BLaER1 (cell line): ENCODE results near the gene ATOSB.
A peak's percentile ranks its signal among the peaks of the same experiment; 100 is the strongest.

Experiments used
- H3K27ac ChIP-seq: shearing (Covaris generic); formaldehyde crosslinking; 2 replicates; pipeline ENCODE4 v1.8.1; 2022
- H3K27me3 ChIP-seq: shearing (Covaris generic); formaldehyde crosslinking; 2 replicates; pipeline ENCODE4 v1.8.1; 2022
- H3K36me3 ChIP-seq: shearing (Covaris generic); formaldehyde crosslinking; 2 replicates; pipeline ENCODE4 v1.8.1; 2022
- H3K4me1 ChIP-seq: shearing (Covaris generic); formaldehyde crosslinking; 2 replicates; pipeline ENCODE4 v1.8.1; 2022
- H3K4me2 ChIP-seq: shearing (Covaris generic); formaldehyde crosslinking; 2 replicates; pipeline ENCODE4 v1.8.1; 2022
- H3K4me3 ChIP-seq: shearing (Covaris generic); formaldehyde crosslinking; 2 replicates; pipeline ENCODE4 v1.8.1; 2022
- H3K9ac ChIP-seq: shearing (Covaris generic); formaldehyde crosslinking; 2 replicates; pipeline ENCODE4 v1.8.1; 2022
- H3K9me3 ChIP-seq: shearing (Covaris generic); formaldehyde crosslinking; 2 replicates; pipeline ENCODE4 v1.8.1; 2022
- H4K20me1 ChIP-seq: shearing (Covaris generic); formaldehyde crosslinking; 2 replicates; pipeline ENCODE4 v1.8.1; 2022
- Cebpa-rat ChIP-seq: shearing (Covaris generic); IDR thresholded peaks from 2 replicates; pipeline ENCODE4 v1.8.1; 2022

Gene ATOSB

GRCh38 chr9:35105571-35106342 is 9.9 kb downstream of the ATOSB start:
- TF ChIP-seq Cebpa-rat = no peak
- H3K36me3 ChIP-seq = peaks cover 59% of the 10 kb centered on the region
- H3K9me3 ChIP-seq = no peaks in the 10 kb centered on the region
- peaks cover 27% of the 10 kb centered on the region for H4K20me1 ChIP-seq
- no peak overlapping the region for H3K27ac ChIP-seq
- H3K27me3 ChIP-seq = no peaks in the 10 kb centered on the region
- H3K4me2 ChIP-seq = no peak overlapping the region
- H3K9ac ChIP-seq = no peak overlapping the region
- H3K4me1 ChIP-seq = peaks cover 49% of the 10 kb centered on the region
- H3K4me3 ChIP-seq = no peak overlapping the region

GRCh38 chr9:35105126-35105525 is 10.5 kb downstream of the ATOSB start:
- Histone ChIP-seq H3K9me3 (no peaks in the 10 kb centered on the region), H3K27ac (no peak overlapping the region), H3K4me3 (no peak overlapping the region), H3K4me2 (no peak overlapping the region), H4K20me1 (peaks cover 21% of the 10 kb centered on the region), H3K4me1 (peaks cover 45% of the 10 kb centered on the region), H3K27me3 (no peaks in the 10 kb centered on the region), H3K36me3 (peaks cover 66% of the 10 kb centered on the region), H3K9ac (no peak overlapping the region)
- no peak for TF ChIP-seq Cebpa-rat

GRCh38 chr9:35104586-35104985 is 11.1 kb downstream of the ATOSB start:
- H3K4me1 ChIP-seq = peaks cover 40% of the 10 kb centered on the region
- TF ChIP-seq Cebpa-rat = no peak
- no peaks in the 10 kb centered on the region for H3K9me3 ChIP-seq
- no peak overlapping the region for H3K4me3 ChIP-seq
- H3K27me3 ChIP-seq = no peaks in the 10 kb centered on the region
- H3K36me3 ChIP-seq = peaks cover 71% of the 10 kb centered on the region
- no peak overlapping the region for H3K4me2 ChIP-seq
- H4K20me1 ChIP-seq = peaks cover 15% of the 10 kb centered on the region
- no peak overlapping the region for H3K9ac ChIP-seq
- H3K27ac ChIP-seq = no peak overlapping the region

GRCh38 chr9:35103660-35104191 is 11.9 kb downstream of the ATOSB start:
- Histone ChIP-seq H3K9me3 (no peaks in the 10 kb centered on the region), H3K4me2 (peak overlapping the region; percentile 100), H3K9ac (peak overlapping the region; percentile 63; the same call in 1 of the 2 replicates), H3K4me1 (peaks cover 34% of the 10 kb centered on the region), H4K20me1 (0 out of 2 replicates have a peak, but pooled peaks cover 9% of the 10 kb centered on the region), H3K27me3 (no peaks in the 10 kb centered on the region), H3K27ac (0 out of 2 replicates have a peak overlapping the region, but pooled peaks have one; percentile 38), H3K4me3 (peak overlapping the region; percentile 90), H3K36me3 (peaks cover 76% of the 10 kb centered on the region)
- no peak for TF ChIP-seq Cebpa-rat

- H3K9ac ChIP-seq = peak within 1 kb of the TSS; percentile 96
- peak within 1 kb of the TSS; percentile 90 for H3K27ac ChIP-seq
- H3K9me3 ChIP-seq = no peaks in the 10 kb centered on the region
- H3K4me2 ChIP-seq = peak within 1 kb of the TSS; percentile 100
- peak within 1 kb of the TSS; percentile 90 for H3K4me3 ChIP-seq
- H3K27me3 ChIP-seq = no peaks in the 10 kb centered on the region
- peaks cover 68% of the 10 kb centered on the region for H3K36me3 ChIP-seq
- TF ChIP-seq Cebpa-rat = no peak
- 0 out of 2 replicates have a peak, but pooled peaks cover 2% of the 10 kb centered on the region for H4K20me1 ChIP-seq
- peaks cover 34% of the 10 kb centered on the region for H3K4me1 ChIP-seq
These were observed 12.6 kb downstream of the ATOSB start, which contains the start of gene STOML2 for GRCh38 chr9:35102769-35103659. Gene STOML2, minus strand, starts transcription at chr9:35103131. Its CDS starts 37 bp downstream, at chr9:35103094.

- Histone ChIP-seq H4K20me1 (no peaks in the 10 kb centered on the region), H3K36me3 (peaks cover 63% of the 10 kb centered on the region), H3K27me3 (no peaks in the 10 kb centered on the region), H3K4me3 (peak overlapping the region; percentile 90), H3K27ac (peak overlapping the region; percentile 90), H3K9ac (peak overlapping the region; percentile 96), H3K4me1 (peaks cover 34% of the 10 kb centered on the region), H3K9me3 (no peaks in the 10 kb centered on the region), H3K4me2 (peak overlapping the region; percentile 100)
- no peak for TF ChIP-seq Cebpa-rat
These were observed 13.2 kb downstream of the ATOSB start for GRCh38 chr9:35102465-35102768.

- H3K4me1 ChIP-seq = peaks cover 41% of the 10 kb centered on the region
- H3K36me3 ChIP-seq = peaks cover 53% of the 10 kb centered on the region
- no peak overlapping the region for H3K4me3 ChIP-seq
- no peak for TF ChIP-seq Cebpa-rat
- no peaks in the 10 kb centered on the region for H4K20me1 ChIP-seq
- no peaks in the 10 kb centered on the region for H3K27me3 ChIP-seq
- no peak overlapping the region for H3K9ac ChIP-seq
- H3K4me2 ChIP-seq = no peak overlapping the region
- no peak overlapping the region for H3K27ac ChIP-seq
- no peaks in the 10 kb centered on the region for H3K9me3 ChIP-seq
These were observed 18.1 kb downstream of the ATOSB start for GRCh38 chr9:35097573-35097972.

- no peaks in the 10 kb centered on the region for H4K20me1 ChIP-seq
- no peaks in the 10 kb centered on the region for H3K9me3 ChIP-seq
- peak within 1 kb of the TSS; percentile 84 for H3K4me2 ChIP-seq
- peak within 1 kb of the TSS; percentile 97 for H3K9ac ChIP-seq
- peak within 1 kb of the TSS; percentile 97 for H3K27ac ChIP-seq
- TF ChIP-seq Cebpa-rat = no peak
- H3K4me3 ChIP-seq = peak within 1 kb of the TSS; percentile 85
- peaks cover 59% of the 10 kb centered on the region for H3K36me3 ChIP-seq
- peaks cover 28% of the 10 kb centered on the region for H3K4me1 ChIP-seq
- H3K27me3 ChIP-seq = no peaks in the 10 kb centered on the region
These were observed 19.4 kb downstream of the ATOSB start, which contains the start of gene PIGO for GRCh38 chr9:35096035-35096849. Gene PIGO, minus strand, starts transcription at chr9:35096591. Its CDS starts 1,026 bp downstream, at chr9:35095565.

GRCh38 chr9:35091536-35091935 is 24.1 kb downstream of the ATOSB start:
- Histone ChIP-seq H3K27me3 (no peaks in the 10 kb centered on the region), H3K4me2 (no peak overlapping the region), H3K9me3 (no peaks in the 10 kb centered on the region), H3K4me3 (no peak overlapping the region), H4K20me1 (no peaks in the 10 kb centered on the region), H3K4me1 (peaks cover 16% of the 10 kb centered on the region), H3K36me3 (peaks cover 85% of the 10 kb centered on the region), H3K9ac (no peak overlapping the region), H3K27ac (no peak overlapping the region)
- no peak for TF ChIP-seq Cebpa-rat
